Measurements from ENCODE around the gene MTCH2.
"Not testable (repeated sequence)": the region's sequence is repeated elsewhere in the genome, so short reads cannot be mapped to it uniquely, and the experiment has no call there.

DNA sequence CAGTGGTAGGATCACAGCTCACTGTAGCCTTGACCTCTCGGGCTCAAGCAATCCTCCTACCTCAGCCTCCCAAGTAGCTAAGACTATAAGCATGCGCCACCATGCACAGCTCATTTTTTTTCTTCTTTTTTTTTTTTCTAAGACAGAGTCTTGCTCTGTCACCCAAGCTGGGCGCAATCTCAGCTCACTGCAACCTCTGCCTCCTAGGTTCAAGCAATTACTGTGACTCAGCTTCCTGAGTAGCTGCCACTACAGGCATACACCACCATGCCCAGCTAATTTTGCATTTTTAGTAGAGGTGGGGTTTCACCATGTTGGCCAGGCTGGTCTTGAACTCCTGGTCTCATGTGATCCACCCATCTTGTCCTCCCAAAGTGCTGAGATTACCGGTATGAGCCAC is 22.6 kb upstream of the MTCH2 start:
- not testable (repeated sequence) for TF ChIP-seq POLR2A, POLR2AphosphoS5 (IDR thresholded peaks at IDR 0.05; ENCODE audit: low read depth, low read length)

Measured in GM12892 (cell line).